Measurements from ENCODE around the gene KLC1.

The KLC1 gene

GRCh38 chr14:103693515-103693914, 64.5 kb downstream of the KLC1 start:
- no peak for DNase-seq

GRCh38 chr14:103694572-103695026, 65.6 kb downstream of the KLC1 start:
- DNase-seq: no peak

- DNase-seq: no peak
Measured at GRCh38 chr14:103695296-103696069, 66.5 kb downstream of the KLC1 start.

GRCh38 chr14:103696070-103696402, 67.0 kb downstream of the KLC1 start:
- DNase-seq: no peak

- DNase-seq: no peak
Measured at GRCh38 chr14:103696466-103697071, 67.6 kb downstream of the KLC1 start.

- DNase-seq: no peak
Measured at GRCh38 chr14:103697206-103697602, 68.2 kb downstream of the KLC1 start.

- DNase-seq: no peak
Measured at GRCh38 chr14:103697603-103698379, 68.8 kb downstream of the KLC1 start.

GRCh38 chr14:103698380-103699260, 69.6 kb downstream of the KLC1 start:
- DNase-seq: no peak

- DNase-seq: no peak
Measured at GRCh38 chr14:103699261-103699661, 70.2 kb downstream of the KLC1 start.

GRCh38 chr14:103699901-103700752, 71.1 kb downstream of the KLC1 start:
- no peak for DNase-seq

- DNase-seq: no peak
Measured at GRCh38 chr14:103700753-103701490, 71.9 kb downstream of the KLC1 start.

GRCh38 chr14:103702095-103702494, 73.1 kb downstream of the KLC1 start:
- DNase-seq: no peak

- DNase-seq: no peak
Measured at GRCh38 chr14:103702497-103703432, 73.8 kb downstream of the KLC1 start.

- DNase-seq: no peak
Measured at GRCh38 chr14:103703433-103704385, 74.7 kb downstream of the KLC1 start.

- no peak for DNase-seq
Measured at GRCh38 chr14:103704708-103705107, 75.7 kb downstream of the KLC1 start.

- no peak for DNase-seq
Measured at GRCh38 chr14:103705118-103705503, 76.1 kb downstream of the KLC1 start.

- no peak for DNase-seq
Measured at GRCh38 chr14:103705504-103706284, 76.7 kb downstream of the KLC1 start.

All from NCI-H2081 treated with DMSO at 0.1 percent for 48 hours (cell line).